Activated gamma-delta T cell treated with Interleukin-2 at 50 U/mL for 16 hours (primary cell): ENCODE data around the gene SPSB2.

Experiments used
- DNase-seq: peaks from one replicate; pipeline ENCODE4 v3.0.0-alpha.2; 2020

SPSB2 gene

GRCh38 chr12:6849976-6850560 lies 23.0 kb downstream of the SPSB2 start:
- no peak for DNase-seq

GRCh38 chr12:6849427-6849826 lies 23.7 kb downstream of the SPSB2 start:
- no peak for DNase-seq

GRCh38 chr12:6847676-6848075 lies 25.4 kb downstream of the SPSB2 start:
- DNase-seq: no peak

- DNase-seq: no peak
Measured at GRCh38 chr12:6846316-6846869, 26.7 kb downstream of the SPSB2 start.

GRCh38 chr12:6845395-6845794 lies 27.7 kb downstream of the SPSB2 start:
- DNase-seq: no peak

- DNase-seq: no peak
Measured at GRCh38 chr12:6843118-6843902, 29.8 kb downstream of the SPSB2 start.

GRCh38 chr12:6842075-6842474 lies 31.0 kb downstream of the SPSB2 start:
- no peak for DNase-seq

- no peak for DNase-seq
Measured at GRCh38 chr12:6840761-6841515, 32.2 kb downstream of the SPSB2 start, which contains the start of gene GNB3. Gene GNB3, plus strand, starts transcription at chr12:6840925. Its CDS starts 363 bp downstream, at chr12:6841288.

- no peak for DNase-seq
Measured at GRCh38 chr12:6840330-6840729, 32.8 kb downstream of the SPSB2 start.

- no peak for DNase-seq
Measured at GRCh38 chr12:6839482-6840201, 33.5 kb downstream of the SPSB2 start.

GRCh38 chr12:6838854-6839253 lies 34.2 kb downstream of the SPSB2 start:
- no peak for DNase-seq

- DNase-seq: no peak
Measured at GRCh38 chr12:6837370-6838060, 35.6 kb downstream of the SPSB2 start.

- no peak for DNase-seq
Measured at GRCh38 chr12:6836851-6837250, 36.3 kb downstream of the SPSB2 start.

- no peak for DNase-seq
Measured at GRCh38 chr12:6834873-6835272, 38.2 kb downstream of the SPSB2 start.

GRCh38 chr12:6834254-6834653 lies 38.8 kb downstream of the SPSB2 start:
- no peak for DNase-seq

- no peak for DNase-seq
Measured at GRCh38 chr12:6833189-6833890, 39.8 kb downstream of the SPSB2 start.

GRCh38 chr12:6832125-6832524 lies 41.0 kb downstream of the SPSB2 start:
- no peak for DNase-seq

- DNase-seq: no peak
Measured at GRCh38 chr12:6831450-6831995, 41.6 kb downstream of the SPSB2 start.

- DNase-seq: no peak
Measured at GRCh38 chr12:6830999-6831398, 42.1 kb downstream of the SPSB2 start.

GRCh38 chr12:6830286-6830890 lies 42.7 kb downstream of the SPSB2 start:
- DNase-seq: no peak
